NT2/D1 (cell line): Measurements from ENCODE around the gene FARS2.
"Not testable (repeated sequence)": the region's sequence is repeated elsewhere in the genome, so short reads cannot be mapped to it uniquely, and the experiment has no call there.

Experiments used
- DNase-seq: peaks from one replicate; pipeline ENCODE4 v3.0.0-alpha.2; 2011; ENCODE audit warnings: low read depth, low spot score
- H3K27me3 ChIP-seq: 2 replicates; pipeline ENCODE4 v1.6.0; 2011; ENCODE audit warnings: mild to moderate bottlenecking; ENCODE audit not compliant: insufficient read length, insufficient read depth
- H3K36me3 ChIP-seq: 2 replicates; pipeline ENCODE4 v1.6.1; 2011; ENCODE audit warnings: mild to moderate bottlenecking, low read length, mixed read lengths; ENCODE audit not compliant: insufficient read depth, insufficient read length
- H3K4me1 ChIP-seq: 2 replicates; pipeline ENCODE4 v1.5.1; 2011; ENCODE audit not compliant: insufficient read depth, insufficient read length
- H3K4me3 ChIP-seq: 2 replicates; pipeline ENCODE4 v1.5.1; 2011; ENCODE audit warnings: low read depth; ENCODE audit not compliant: insufficient read length
- H3K9ac ChIP-seq: 2 replicates; pipeline ENCODE4 v1.6.0; 2011; ENCODE audit warnings: low read depth; ENCODE audit not compliant: insufficient read length
- H3K9me3 ChIP-seq: 2 replicates; pipeline ENCODE4 v1.5.1; 2011; ENCODE audit warnings: mild to moderate bottlenecking, low read length; ENCODE audit not compliant: insufficient read depth
- SUZ12 ChIP-seq: IDR thresholded peaks from 2 replicates; pipeline ENCODE4 v1.6.1; 2011; ENCODE audit not compliant: insufficient read length, insufficient read depth; ENCODE audit errors: extremely low read depth
- YY1 ChIP-seq: IDR thresholded peaks from 2 replicates; pipeline ENCODE4 v1.6.1; 2011; ENCODE audit not compliant: insufficient read length, insufficient read depth
- ZNF274 ChIP-seq: IDR thresholded peaks from 2 replicates; pipeline ENCODE4 v1.6.1; 2011; ENCODE audit warnings: mild to moderate bottlenecking, low read depth, low read length

The FARS2 gene

DNA sequence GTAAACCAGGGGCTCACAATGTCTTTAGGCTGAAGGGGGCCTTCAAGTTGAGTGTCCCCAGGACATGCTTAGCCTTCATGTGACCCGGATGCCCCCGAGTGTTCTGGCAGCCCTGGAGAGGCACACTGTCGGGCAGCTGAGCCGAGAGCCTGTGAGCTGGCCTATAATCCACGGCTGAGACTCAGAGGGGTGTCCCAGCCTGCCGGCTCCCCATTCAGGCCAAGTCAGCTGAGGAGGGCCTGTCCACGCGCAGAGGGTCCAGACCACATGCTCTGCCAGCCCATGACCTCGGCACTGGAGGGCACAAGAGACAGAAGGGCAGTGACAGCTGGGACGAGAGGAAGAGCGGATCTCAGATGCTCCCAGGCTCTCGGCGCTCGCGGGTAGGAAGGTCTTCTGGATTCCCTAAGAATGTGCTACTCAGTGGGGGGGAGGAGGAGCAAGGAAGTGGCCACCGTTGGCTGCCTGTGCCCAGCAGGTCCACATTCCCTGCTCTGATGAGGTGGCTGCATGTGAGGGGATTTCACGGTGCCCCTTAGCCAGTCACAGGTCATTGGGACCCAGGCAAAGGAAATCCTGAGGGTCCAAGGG, 520.7 kb downstream of the FARS2 start:
- DNase-seq: no peak
- H3K36me3 ChIP-seq: no peaks in the 10 kb centered on the region
- H3K4me1 ChIP-seq: no peaks in the 10 kb centered on the region
- no peak for TF ChIP-seq ZNF274
- TF ChIP-seq YY1: no peak
- TF ChIP-seq SUZ12: no peak
- H3K9me3 ChIP-seq: no peaks in the 10 kb centered on the region
- no peak overlapping the region for H3K4me3 ChIP-seq
- H3K27me3 ChIP-seq: no peaks in the 10 kb centered on the region
- H3K9ac ChIP-seq: no peak overlapping the region

DNA sequence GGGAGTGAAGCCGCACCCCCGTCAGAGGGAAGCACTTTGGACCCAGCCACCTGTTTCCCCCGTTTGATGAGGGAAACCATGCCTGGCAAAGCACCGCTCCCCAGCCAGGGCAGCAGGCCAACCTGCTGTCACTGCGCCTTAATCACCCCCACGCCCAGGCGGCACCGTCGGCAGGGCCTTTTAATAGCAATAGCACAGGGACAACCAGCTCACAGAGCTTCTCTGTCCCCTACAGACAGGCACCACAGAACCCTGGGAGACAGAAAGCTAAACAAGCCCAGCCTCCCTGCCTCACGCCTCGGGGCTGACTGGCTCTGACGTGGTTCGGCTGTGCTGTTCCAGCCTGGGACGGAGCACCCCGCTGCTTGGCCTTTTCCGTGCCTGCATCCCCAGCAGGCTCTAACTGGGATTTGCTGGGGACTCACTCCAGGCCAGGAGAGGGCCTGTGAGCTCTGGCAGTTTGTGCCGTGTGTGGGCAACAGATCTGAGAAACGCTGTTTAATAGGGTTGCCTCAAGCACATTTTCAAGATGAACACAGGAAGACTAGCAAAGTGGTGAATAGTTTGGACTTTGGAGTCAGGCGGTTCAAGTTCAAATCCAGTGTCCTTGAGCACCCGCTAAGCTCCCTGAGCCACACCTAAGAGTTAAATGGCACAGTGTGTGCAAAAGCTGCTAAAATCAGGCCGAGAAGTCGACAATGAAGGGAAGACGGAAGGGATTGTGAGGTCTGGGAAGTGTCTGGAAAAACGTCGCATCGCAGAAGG, 521.7 kb downstream of the FARS2 start:
- Histone ChIP-seq H3K9me3 (no peaks in the 10 kb centered on the region), H3K4me1 (no peaks in the 10 kb centered on the region), H3K27me3 (no peaks in the 10 kb centered on the region), H3K4me3 (no peak overlapping the region), H3K36me3 (no peaks in the 10 kb centered on the region), H3K9ac (no peak overlapping the region)
- DNase-seq: no peak
- no peak for TF ChIP-seq YY1
- TF ChIP-seq ZNF274: no peak
- TF ChIP-seq SUZ12: no peak

DNA sequence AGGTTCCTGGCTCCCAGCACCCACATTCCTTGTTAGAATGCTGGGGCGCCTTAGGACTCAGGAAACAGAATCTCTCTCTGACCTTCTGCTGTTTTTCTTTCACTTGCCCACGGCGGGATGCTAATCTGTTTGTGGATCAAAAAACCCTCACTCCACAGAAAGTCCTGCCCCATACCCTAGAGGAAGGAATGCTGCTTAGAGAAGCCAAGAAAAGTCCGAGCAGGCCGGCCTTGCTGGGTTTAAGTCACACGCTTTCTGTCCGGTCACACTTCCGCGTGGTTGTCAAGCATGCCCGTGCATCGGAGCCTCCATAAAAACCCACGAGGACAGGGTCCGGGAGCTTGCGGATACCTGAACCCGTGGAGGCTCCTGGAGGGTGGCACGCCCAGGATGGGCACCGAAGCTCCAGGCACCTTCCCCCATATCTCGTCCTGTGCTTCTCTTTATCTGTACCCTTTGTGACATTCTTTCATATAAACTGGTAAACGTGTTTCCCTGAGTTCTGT, 522.3 kb downstream of the FARS2 start:
- H3K27me3 ChIP-seq: no peaks in the 10 kb centered on the region
- H3K36me3 ChIP-seq: no peaks in the 10 kb centered on the region
- DNase-seq: no peak
- no peak overlapping the region for H3K4me3 ChIP-seq
- no peak for TF ChIP-seq SUZ12
- TF ChIP-seq YY1: no peak
- no peak for TF ChIP-seq ZNF274
- H3K9ac ChIP-seq: no peak overlapping the region
- no peaks in the 10 kb centered on the region for H3K9me3 ChIP-seq
- H3K4me1 ChIP-seq: no peaks in the 10 kb centered on the region

DNA sequence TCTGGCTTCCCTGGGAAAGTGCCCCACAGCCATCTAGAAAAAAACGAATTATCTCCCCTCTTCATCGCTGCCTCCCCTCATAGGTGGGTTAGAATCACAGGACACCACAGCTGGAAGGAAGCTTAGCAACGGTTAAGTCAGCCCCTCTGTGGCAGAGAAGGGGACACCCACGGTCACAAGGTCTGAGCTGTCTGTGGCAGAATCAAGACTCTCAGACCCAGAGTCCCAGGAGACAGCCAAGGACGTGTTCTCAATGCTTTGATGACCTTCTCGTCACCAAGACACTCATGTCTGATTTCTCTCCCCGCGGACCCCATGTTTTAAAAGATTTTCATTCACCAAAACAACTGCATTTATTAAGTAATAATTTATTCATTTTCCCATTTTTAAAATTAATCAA, 523.9 kb downstream of the FARS2 start:
- Histone ChIP-seq H3K27me3 (no peaks in the 10 kb centered on the region), H3K9me3 (no peaks in the 10 kb centered on the region), H3K4me3 (no peak overlapping the region), H3K36me3 (no peaks in the 10 kb centered on the region), H3K9ac (no peak overlapping the region), H3K4me1 (no peaks in the 10 kb centered on the region)
- no peak for TF ChIP-seq ZNF274
- no peak for TF ChIP-seq YY1
- TF ChIP-seq SUZ12: no peak
- no peak for DNase-seq

DNA sequence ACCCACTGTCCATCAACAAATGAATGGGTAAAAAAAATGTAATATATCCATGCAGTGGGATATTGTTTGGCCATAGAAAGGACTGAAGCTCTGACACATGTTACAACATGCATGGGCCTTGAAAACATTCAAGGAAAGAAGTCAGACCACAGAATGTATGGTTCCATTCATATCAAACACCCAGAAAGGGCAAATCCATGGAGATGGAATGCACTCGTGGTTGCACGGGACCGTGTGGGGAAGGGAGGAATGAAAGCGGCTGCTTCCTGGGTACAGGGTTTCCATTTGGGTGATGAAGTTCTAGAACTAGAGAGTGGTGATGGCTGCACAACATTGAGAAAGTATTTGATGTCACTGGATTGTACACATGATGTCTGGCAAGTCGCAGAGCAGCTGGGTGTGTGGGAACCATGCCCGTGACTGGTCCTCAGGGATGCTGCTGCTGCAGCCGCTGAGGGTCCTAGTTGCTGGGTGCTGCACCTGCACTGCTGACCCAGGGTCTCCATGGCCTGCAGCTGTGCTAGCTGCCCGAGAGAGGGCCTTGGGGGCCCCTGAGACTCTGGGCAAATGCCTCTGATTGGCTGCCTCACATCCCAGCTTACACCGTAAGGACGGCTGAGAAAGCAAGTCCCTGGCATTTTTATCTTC, 525.1 kb downstream of the FARS2 start:
- Histone ChIP-seq H3K4me1 (no peaks in the 10 kb centered on the region), H3K4me3 (no peak overlapping the region), H3K36me3 (no peaks in the 10 kb centered on the region), H3K27me3 (no peaks in the 10 kb centered on the region), H3K9me3 (no peaks in the 10 kb centered on the region), H3K9ac (no peak overlapping the region)
- no peak for DNase-seq
- no peak for TF ChIP-seq YY1
- no peak for TF ChIP-seq SUZ12
- TF ChIP-seq ZNF274: no peak

DNA sequence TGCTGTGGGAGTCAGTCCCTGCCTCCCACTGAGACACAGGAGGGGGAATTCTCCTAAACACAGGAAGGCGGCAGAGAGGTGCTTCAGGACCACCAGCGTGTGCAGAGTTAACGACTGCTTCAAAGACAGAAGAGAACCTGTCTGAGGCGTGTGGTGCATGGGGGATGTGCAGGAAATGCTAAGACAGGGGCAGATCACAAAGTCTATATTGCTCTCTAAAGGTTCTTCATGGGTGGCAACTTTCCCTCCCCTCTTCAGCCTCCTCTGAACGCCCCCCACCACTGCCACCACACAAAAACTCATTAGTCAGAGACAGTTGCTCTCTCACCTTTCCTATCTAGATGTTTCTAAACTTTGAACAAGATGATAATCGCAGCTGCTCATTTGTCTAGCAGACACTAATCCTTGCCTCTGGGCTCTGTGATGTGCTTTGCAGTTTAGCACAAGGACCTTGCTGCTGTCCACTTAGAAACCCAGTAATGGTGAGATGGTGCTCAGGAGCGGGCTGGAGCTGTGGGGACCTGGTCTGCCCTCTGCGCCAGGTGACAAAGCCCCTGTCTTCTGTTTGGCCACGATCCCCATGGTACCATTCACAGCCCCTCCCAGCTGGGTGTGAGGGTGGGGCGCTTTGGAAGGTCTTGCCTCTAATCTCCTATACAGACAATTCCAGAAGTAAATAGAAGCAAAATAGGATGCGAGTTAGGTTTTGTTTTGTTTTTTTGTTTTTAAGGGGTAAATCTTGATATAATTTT, 525.8 kb downstream of the FARS2 start:
- TF ChIP-seq SUZ12 (no peak), ZNF274 (no peak), YY1 (no peak)
- DNase-seq: no peak

DNA sequence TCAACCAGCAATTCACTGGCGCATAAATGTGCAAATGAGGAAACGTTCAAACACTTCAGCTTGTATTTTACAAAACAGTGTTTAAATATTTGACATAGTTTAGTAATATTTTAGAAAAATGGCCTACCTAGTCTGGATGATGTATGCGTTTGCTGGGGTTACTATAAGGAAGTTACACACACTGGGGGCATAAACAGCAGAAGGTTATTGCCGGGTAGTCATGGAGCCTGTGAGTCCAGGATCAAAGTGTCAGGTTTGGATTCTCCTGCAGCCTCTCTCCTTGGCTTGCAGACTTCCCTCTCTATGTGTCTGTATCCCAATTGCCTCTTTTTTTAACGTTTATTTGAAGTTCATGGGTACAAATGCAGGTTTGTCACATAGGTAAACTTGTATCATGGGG, 528.1 kb downstream of the FARS2 start:
- H3K9me3 ChIP-seq, H3K27me3 ChIP-seq, H3K36me3 ChIP-seq, H3K4me3 ChIP-seq, DNase-seq, H3K9ac ChIP-seq, H3K4me1 ChIP-seq: not testable (repeated sequence)

More for the DNA sequence above, 525.8 kb downstream of the FARS2 start:
- no peaks in the 10 kb centered on the region for H3K36me3 ChIP-seq
- H3K27me3 ChIP-seq: no peaks in the 10 kb centered on the region
- no peak overlapping the region for H3K9ac ChIP-seq
- H3K4me3 ChIP-seq: no peak overlapping the region
- H3K4me1 ChIP-seq: no peaks in the 10 kb centered on the region
- no peaks in the 10 kb centered on the region for H3K9me3 ChIP-seq

DNA sequence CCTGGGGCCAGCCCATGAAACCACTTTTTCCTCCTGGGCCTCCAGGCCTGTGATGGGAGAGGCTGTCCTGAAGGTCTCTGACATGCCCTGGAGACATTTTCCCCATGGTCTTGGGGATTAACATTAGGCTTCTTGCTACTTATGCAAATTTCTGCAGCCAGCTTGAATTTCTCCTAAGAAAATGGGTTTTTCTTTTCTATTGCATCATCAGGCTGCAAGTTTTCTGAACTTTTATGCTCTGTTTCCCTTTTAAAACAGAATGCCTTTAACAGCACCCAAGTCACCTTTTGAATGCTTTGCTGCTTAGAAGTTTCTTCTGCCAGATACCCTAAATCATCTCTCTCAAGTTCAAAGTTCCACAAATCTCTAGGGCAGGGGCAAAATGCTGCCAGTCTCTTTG, 535.2 kb downstream of the FARS2 start:
- H3K4me3 ChIP-seq, DNase-seq, H3K27me3 ChIP-seq, H3K9me3 ChIP-seq, H3K4me1 ChIP-seq, H3K36me3 ChIP-seq, H3K9ac ChIP-seq: not testable (repeated sequence)

DNA sequence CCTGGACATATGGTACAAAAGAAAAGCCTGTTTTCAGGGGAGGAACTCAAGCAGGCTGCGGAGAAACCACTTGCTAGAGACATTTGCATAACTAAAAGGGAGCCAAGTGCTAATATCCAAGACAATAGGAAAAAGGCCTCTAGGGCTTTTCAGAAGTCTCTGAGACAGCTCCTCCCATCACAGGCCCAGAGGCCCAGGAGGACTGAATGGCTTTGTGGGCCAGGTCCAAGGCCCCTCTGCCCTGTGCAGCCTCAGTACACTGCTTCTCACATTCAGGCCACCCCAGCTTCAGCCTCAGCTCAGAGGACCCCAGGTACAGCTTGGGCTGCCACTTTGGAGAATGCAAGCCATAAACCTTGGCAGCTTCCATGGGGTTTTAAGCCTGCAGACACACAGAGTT, 545.1 kb downstream of the FARS2 start:
- H3K4me1 ChIP-seq, H3K27me3 ChIP-seq, H3K4me3 ChIP-seq, H3K36me3 ChIP-seq, H3K9ac ChIP-seq: not testable (repeated sequence)
- peak; percentile 16 for DNase-seq
- H3K9me3 ChIP-seq: peaks cover 31% of the 10 kb centered on the region; the same call in 1 of the 2 replicates
